ENCODE data around the gene LZTS2.

LZTS2 gene

DNA sequence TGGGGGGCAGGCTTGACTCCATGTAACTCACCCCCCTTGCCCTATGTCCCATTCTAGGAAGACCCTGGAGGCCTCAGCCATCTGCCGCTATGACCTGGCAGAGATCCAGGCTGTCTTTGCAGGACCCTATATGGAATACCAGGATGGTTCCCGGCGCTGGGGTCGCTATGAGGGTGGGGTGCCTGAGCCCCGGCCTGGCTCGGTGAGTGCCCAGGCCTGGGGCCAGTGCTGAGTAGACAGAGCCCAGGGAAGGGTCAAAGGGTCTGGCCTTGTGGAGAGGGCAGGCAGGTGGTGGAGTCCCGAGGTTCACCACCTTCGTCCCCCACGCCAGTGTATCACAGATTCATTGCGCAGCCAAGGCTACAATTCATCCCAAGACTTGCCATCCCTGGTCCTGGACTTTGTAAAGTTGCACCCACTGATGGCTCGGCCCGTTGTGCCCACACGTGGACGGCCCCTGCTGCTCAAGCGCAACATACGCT is 19.8 kb upstream of the LZTS2 start:
- no peak for DNase-seq

DNA sequence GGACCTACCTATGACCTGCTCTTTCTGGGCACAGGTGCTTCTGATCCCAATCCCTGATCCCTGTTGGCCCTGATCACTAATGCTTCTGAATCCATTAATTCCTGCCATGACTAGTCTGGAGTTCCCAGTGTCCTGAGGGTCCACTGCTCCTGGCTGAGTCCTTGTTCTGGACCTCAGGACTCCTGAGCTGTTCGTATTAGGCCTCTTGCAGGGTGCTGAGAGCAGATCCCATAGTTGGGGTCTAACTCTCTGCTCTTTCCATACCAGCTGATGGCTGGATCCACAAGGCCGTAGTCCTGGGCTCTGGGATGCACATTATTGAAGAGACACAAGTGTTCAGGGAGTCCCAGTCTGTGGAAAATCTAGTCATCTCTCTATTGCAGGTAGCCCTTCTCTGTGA is 19.3 kb upstream of the LZTS2 start:
- DNase-seq, result no peak

- no peak for DNase-seq
These were observed 18.9 kb upstream of the LZTS2 start for GRCh38 chr10:100980711-100981110.

DNA sequence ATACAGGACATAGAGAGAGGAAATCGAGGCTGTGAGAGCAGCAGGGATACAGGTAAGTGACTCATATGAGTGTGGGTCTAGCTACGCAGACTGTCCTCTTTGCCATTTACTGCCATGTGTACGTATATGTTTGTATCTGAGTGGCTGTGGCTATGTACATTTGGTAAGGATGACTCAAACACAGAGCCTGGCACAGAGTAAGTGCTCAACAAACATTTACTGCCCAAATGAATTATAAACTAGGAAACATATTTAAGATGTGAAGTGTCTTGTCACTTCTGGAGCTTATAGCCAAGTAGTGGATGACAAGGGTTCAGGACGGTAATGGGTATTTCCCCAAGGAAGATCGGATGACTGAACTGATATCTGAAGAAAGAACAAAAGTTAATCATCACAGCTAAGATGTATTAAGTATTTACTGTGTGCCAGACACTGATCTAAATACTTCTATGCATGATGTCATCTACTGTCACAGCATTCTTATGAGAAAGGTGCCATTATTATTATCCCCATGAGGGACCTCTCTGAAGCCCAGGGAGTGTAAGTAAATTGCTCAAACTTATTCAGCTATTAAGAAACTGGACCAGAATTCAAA is 18.3 kb upstream of the LZTS2 start:
- DNase-seq, result no peak

DNA sequence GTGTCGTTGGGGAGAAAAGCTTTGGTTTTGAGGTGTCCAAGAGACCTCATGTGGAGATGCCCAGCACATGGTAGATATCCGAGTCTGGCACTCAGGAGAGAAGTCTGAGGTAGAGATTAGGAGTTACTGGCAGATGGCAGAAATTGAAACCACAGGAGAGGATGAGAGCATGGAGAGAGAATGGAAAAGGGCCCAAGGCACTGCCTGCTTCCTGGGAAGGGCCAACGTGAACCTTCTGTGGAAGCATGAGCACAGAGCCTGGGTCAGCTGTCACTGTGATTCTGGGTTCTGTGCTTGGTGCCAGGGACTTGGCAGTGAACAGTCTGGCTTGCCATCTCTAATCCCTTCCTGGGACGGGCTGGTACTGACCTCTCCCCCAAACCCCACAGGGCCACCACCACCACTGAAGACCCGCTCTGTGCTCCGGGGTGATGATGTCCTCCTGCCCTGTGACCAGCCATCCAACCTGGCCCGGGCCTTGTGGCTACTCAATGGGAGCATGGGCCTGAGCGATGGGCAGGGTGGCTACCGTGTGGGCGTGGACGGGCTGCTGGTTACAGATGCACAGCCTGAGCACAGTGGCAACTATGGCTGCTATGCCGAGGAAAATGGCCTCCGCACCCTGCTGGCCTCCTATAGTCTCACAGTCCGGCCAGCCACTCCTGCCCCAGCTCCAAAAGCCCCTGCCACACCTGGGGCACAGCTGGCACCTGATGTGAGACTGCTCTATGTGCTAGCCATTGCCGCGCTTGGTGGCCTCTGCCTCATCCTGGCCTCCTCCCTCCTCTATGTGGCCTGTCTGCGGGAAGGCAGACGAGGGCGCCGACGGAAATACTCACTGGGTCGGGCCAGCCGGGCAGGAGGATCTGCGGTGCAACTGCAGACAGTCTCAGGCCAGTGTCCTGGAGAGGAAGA is 16.4 kb upstream of the LZTS2 start:
- no peak for DNase-seq

DNA sequence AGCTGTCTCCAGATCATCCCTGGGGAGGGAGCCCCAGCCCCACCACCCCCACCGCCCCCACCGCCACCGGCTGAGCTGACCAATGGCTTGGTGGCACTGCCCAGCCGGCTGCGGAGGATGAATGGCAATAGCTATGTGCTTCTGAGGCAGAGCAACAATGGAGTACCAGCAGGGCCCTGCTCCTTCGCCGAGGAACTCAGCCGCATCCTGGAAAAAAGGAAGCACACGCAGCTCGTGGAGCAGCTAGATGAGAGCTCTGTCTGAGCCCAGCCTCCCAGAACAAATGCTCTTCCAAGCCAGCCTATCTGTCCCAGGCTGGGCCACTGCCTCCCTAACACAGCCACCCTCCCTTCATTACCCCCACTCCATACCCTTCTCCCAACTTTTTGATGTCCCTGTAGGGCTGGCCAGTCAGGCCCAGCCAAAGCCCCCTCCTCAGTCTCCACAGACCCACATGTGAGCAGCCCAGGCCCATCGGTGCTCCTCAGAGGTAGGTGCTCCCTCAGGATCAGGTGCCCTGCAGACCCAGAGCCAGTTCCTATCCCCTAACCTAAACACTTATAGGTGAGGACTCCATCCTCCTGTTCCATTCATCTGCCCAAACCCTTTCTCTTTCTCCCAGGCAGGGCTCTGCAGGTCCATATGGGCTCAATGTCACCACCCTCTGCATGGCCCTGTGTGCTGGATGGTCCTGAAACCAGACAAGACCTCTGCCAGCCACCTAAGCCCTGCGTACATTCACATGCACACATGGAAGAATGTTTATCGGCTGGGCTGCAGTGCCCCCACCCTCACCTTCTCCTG is 15.5 kb upstream of the LZTS2 start:
- DNase-seq, result no peak

DNA sequence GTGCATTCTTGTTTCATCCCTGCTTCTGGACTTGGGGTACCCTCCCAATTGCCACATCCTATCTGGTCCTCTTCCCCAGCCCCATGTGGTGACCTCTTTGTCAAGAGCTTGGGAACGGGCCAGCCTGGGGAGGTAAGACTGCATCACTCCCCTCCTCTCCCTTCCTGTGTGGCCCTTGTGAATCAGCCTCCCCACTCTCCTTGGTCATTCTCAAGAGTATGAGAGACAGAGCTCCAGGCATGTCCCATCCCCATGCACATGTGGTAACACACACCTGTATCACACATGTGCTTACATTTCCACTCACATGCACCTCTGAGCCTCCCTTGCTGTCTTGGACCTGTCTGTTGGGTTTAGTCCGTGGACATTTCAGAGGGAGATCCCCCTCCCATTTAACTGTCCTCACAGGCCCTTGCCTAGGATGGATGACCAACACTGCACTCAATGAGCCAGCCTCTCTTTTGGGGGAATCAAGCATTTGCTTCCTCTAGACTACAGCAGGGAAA is 14.9 kb upstream of the LZTS2 start:
- no peak for DNase-seq

GRCh38 chr10:100985336-100985735 is 14.3 kb upstream of the LZTS2 start:
- no peak for DNase-seq

- no peak for DNase-seq
These were observed 13.0 kb upstream of the LZTS2 start for GRCh38 chr10:100986623-100986951.

GRCh38 chr10:100986952-100987684 is 12.5 kb upstream of the LZTS2 start, which contains the start of the genes MRPL43 and TWNK:
TSS of gene MRPL43 (minus strand) at chr10:100987497. CDS start at chr10:100987443, 54 bp downstream.
TSS of gene TWNK (plus strand) at chr10:100987543. CDS start at chr10:100988211, 668 bp downstream.
- peak; percentile 88 for DNase-seq

- DNase-seq, result no peak
These were observed 11.9 kb upstream of the LZTS2 start for GRCh38 chr10:100987685-100988049.

GRCh38 chr10:100988166-100988565 is 11.4 kb upstream of the LZTS2 start:
- DNase-seq, result no peak

GRCh38 chr10:100989088-100989487 is 10.5 kb upstream of the LZTS2 start:
- DNase-seq, result no peak

GRCh38 chr10:100993986-100994708 is 5.5 kb upstream of the LZTS2 start:
- peak; percentile 30 for DNase-seq

DNA sequence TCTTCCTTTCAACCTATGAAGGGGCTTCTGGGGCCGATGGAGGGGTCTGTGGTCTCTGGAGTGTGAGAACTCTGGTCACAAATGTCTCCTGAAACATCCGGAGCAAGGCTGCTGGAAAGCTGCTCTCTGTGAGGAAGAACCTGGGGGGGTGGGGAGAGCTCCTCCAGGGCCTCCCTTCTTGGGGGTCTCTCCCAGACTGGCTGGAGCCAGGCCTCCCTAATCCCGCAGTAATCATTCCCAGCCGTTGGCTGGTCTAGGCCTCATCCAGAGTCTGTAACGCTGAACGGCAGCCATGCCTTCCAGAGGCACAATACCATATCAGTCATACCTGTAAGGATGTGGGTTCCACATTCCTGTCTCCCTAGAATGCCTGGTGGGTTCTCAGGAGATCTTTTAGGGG is 4.4 kb upstream of the LZTS2 start:
- DNase-seq, result no peak

GRCh38 chr10:100996678-100997359 is 2.8 kb upstream of the LZTS2 start:
- peak; percentile 24 for DNase-seq

- peak; percentile 77 for DNase-seq
These were observed 2.0 kb upstream of the LZTS2 start for GRCh38 chr10:100997360-100998182.

DNA sequence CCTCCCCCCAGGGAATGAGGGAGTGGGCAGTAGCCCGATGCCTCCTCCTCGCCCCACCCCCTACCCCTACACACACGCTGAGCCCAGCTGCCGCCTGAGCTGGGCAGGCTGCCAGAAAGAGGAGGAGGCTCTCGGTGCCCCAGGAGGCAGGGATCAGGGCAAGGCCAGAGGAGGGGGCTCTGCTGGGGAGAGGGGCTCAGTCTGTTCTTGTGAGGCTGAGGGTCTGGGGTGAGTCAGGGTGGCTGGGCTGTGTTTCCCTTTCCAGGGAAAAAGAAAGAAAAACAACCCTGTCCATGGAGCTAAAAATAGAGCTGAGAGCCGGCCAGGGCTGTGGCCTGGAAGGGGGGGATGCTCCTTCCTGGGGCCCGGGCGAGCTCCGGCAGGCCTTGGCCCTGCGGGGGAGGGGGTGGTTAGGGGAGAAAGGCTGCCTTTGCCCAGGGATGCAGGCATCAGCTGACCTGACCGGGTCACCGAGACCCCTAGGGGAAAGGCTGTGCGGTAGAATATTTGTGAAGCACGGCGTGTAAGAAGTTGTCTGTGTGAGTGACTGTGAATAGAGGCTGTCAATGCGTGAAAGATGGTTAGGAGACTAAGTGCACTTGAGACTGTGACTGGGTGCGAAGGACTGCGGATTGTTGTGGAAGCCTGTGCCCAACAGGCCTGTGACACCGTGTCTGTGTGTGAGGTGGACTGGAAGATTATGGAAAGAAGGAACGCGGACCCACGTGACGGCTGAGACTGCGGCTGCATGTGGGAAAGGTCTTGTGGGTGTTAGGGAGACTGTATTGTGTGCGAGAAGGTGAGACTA is 1.2 kb upstream of the LZTS2 start:
- peak; percentile 86 for DNase-seq
